HEK293 (cell line): ENCODE results near the gene GALNS.
A peak's percentile ranks its signal among the peaks of the same experiment; 100 is the strongest.

Source experiments
- CTCF ChIA-PET: fragments of 350-600 bp; formaldehyde crosslinking; extraction: SDS; loops from one replicate; lab custom pipeline; 2021; ENCODE audit warnings: antibody characterized with exemption; lab: Yijun Ruan, JAX
- POLR2A ChIA-PET: fragments of 300-600 bp; formaldehyde crosslinking; extraction: SDS; loops from one replicate; lab custom pipeline; 2020; ENCODE audit warnings: antibody characterized with exemption, inconsistent platforms; lab: Yijun Ruan, JAX
- H3K27ac ChIP-seq: fragments of 200-500 bp; sonication (Bioruptor generic); 2 replicates; pipeline ENCODE4 v1.5.1; 2014; ENCODE audit warnings: low read depth, low read length, control low read depth, inconsistent platforms; ENCODE audit errors: extremely low read depth
- H3K36me3 ChIP-seq, 2 experiments: fragments of 200-500 bp in 1 of 2; sonication (Bioruptor generic) in 1 of 2; 1 replicate in 1 of 2; 2 replicates in 1 of 2; pipeline ENCODE4 v1.5.1; 2014 to 2017; ENCODE audit warnings: inconsistent platforms in 2 of 2, low read length in 2 of 2; ENCODE audit not compliant: control insufficient read depth in 2 of 2, insufficient read depth in 1 of 2
- H3K4me1 ChIP-seq: fragments of 200-500 bp; sonication (Bioruptor generic); 2 replicates; pipeline ENCODE4 v1.5.1; 2014; ENCODE audit warnings: mild to moderate bottlenecking, low read length, inconsistent platforms; ENCODE audit not compliant: control insufficient read depth, insufficient read depth
- H3K4me3 ChIP-seq: 2 replicates; pipeline ENCODE4 v1.5.1; 2011; ENCODE audit warnings: low read depth, mild to moderate bottlenecking, control low read depth, low read length, moderate library complexity
- H3K9me3 ChIP-seq: fragments of 200-500 bp; sonication (Bioruptor generic); 2 replicates; pipeline ENCODE4 v1.5.1; 2014; ENCODE audit warnings: low read depth, low read length, inconsistent platforms; ENCODE audit not compliant: control insufficient read depth, insufficient read depth
- CTCF ChIP-seq: fragments of 450-650 bp; formaldehyde crosslinking; IDR thresholded peaks from 2 replicates; pipeline ENCODE4 v1.5.1; 2016; ENCODE audit warnings: missing biosample characterization, missing genetic modification characterization
- EGR2 ChIP-seq: fragments of 450-650 bp; formaldehyde crosslinking; IDR thresholded peaks from 2 replicates; pipeline ENCODE4 v1.5.1; 2016; ENCODE audit warnings: low read depth, missing biosample characterization, missing genetic modification characterization
- ELK4 ChIP-seq: IDR thresholded peaks from 2 replicates; pipeline ENCODE4 v1.6.1; 2011; ENCODE audit warnings: mild to moderate bottlenecking, low read depth, low read length, borderline replicate concordance
- INSM2 ChIP-seq: fragments of 450-650 bp; formaldehyde crosslinking; IDR thresholded peaks from 2 replicates; pipeline ENCODE4 v1.5.1; 2016; ENCODE audit warnings: missing biosample characterization, missing genetic modification characterization
- ZBTB17 ChIP-seq: fragments of 450-650 bp; formaldehyde crosslinking; IDR thresholded peaks from 2 replicates; pipeline ENCODE4 v1.5.1; 2016; ENCODE audit warnings: missing biosample characterization, missing genetic modification characterization
- ZBTB48 ChIP-seq: fragments of 450-650 bp; formaldehyde crosslinking; IDR thresholded peaks from 2 replicates; pipeline ENCODE4 v1.5.1; 2016; ENCODE audit warnings: missing biosample characterization, missing genetic modification characterization
- ZFHX2 ChIP-seq: fragments of 450-650 bp; formaldehyde crosslinking; conservative IDR thresholded peaks from 2 replicates; pipeline ENCODE4 v1.5.1; 2016; ENCODE audit warnings: missing biosample characterization, missing genetic modification characterization
- ZIC2 ChIP-seq: fragments of 450-650 bp; formaldehyde crosslinking; IDR thresholded peaks from 2 replicates; pipeline ENCODE4 v1.5.1; 2016; ENCODE audit warnings: missing biosample characterization, missing genetic modification characterization
- ZNF155 ChIP-seq: fragments of 450-650 bp; formaldehyde crosslinking; IDR thresholded peaks from 2 replicates; pipeline ENCODE4 v1.5.1; 2016; ENCODE audit warnings: missing biosample characterization, missing genetic modification characterization
- ZNF521 ChIP-seq: fragments of 450-650 bp; formaldehyde crosslinking; IDR thresholded peaks from 2 replicates; pipeline ENCODE4 v1.5.1; 2017; ENCODE audit warnings: missing biosample characterization, mild to moderate bottlenecking, missing genetic modification characterization
- ZNF548 ChIP-seq: fragments of 450-650 bp; formaldehyde crosslinking; IDR thresholded peaks from 2 replicates; pipeline ENCODE4 v1.5.1; 2016; ENCODE audit warnings: missing biosample characterization, missing genetic modification characterization
- ZNF580 ChIP-seq: fragments of 450-650 bp; formaldehyde crosslinking; IDR thresholded peaks from 2 replicates; pipeline ENCODE4 v1.5.1; 2016; ENCODE audit warnings: missing biosample characterization, missing genetic modification characterization
- ZNF600 ChIP-seq: fragments of 450-650 bp; formaldehyde crosslinking; IDR thresholded peaks from 2 replicates; pipeline ENCODE4 v1.5.1; 2016; ENCODE audit warnings: missing biosample characterization, missing genetic modification characterization
- ZNF621 ChIP-seq: fragments of 450-650 bp; formaldehyde crosslinking; IDR thresholded peaks from 2 replicates; pipeline ENCODE4 v1.5.1; 2017; ENCODE audit warnings: missing biosample characterization, missing genetic modification characterization
- ZNF664 ChIP-seq: fragments of 450-650 bp; formaldehyde crosslinking; IDR thresholded peaks from 2 replicates; pipeline ENCODE4 v1.5.1; 2016; ENCODE audit warnings: missing biosample characterization, missing genetic modification characterization
- ZNF791 ChIP-seq: fragments of 450-650 bp; formaldehyde crosslinking; IDR thresholded peaks from 2 replicates; pipeline ENCODE4 v1.5.1; 2016; ENCODE audit warnings: missing biosample characterization, missing genetic modification characterization
- ZNF843 ChIP-seq: fragments of 450-650 bp; formaldehyde crosslinking; IDR thresholded peaks from 2 replicates; pipeline ENCODE4 v1.5.1; 2016; ENCODE audit warnings: missing biosample characterization, missing genetic modification characterization
- ZSCAN4 ChIP-seq: fragments of 450-650 bp; formaldehyde crosslinking; IDR thresholded peaks from 2 replicates; pipeline ENCODE4 v1.5.1; 2017; ENCODE audit warnings: missing biosample characterization, missing genetic modification characterization
- ZXDB ChIP-seq: fragments of 450-650 bp; formaldehyde crosslinking; IDR thresholded peaks from 2 replicates; pipeline ENCODE4 v1.5.1; 2016; ENCODE audit warnings: missing biosample characterization, missing genetic modification characterization

Gene GALNS

GRCh38 chr16:88805340-88805715, 51.4 kb downstream of the GALNS start:
- no peak for TF ChIP-seq ZNF155 (tag by site-specific recombination)
- no peak for TF ChIP-seq ZIC2 (tag by site-specific recombination)
- no peak for TF ChIP-seq ZNF580 (tag by site-specific recombination)
- no peak for TF ChIP-seq ZNF621 (tag by site-specific recombination)
- TF ChIP-seq ZFHX2 (tag by site-specific recombination) = peak; percentile 68
- no peak for TF ChIP-seq ZBTB48 (tag by site-specific recombination)
- no peak for TF ChIP-seq ZNF521 (tag by site-specific recombination)
- TF ChIP-seq ZSCAN4 (tag by site-specific recombination) = no peak
- no peak for TF ChIP-seq ELK4
- TF ChIP-seq ZNF791 (tag by site-specific recombination) = no peak
- peak; percentile 63 for TF ChIP-seq ZNF600 (tag by site-specific recombination)
- no peak for TF ChIP-seq INSM2 (tag by site-specific recombination)
- no peak for TF ChIP-seq ZNF548 (tag by site-specific recombination)
- TF ChIP-seq CTCF (tag by site-specific recombination) = no peak
- no peak for TF ChIP-seq ZNF843 (tag by site-specific recombination)
- TF ChIP-seq EGR2 (tag by site-specific recombination) = peak; percentile 66
- no peak for TF ChIP-seq ZNF664
- TF ChIP-seq ZXDB = no peak
- TF ChIP-seq ZBTB17 (tag by site-specific recombination) = no peak
- Histone ChIP-seq H3K9me3 (no peaks in the 10 kb centered on the region), H3K4me3 (peak overlapping the region; percentile 77), H3K36me3 (peaks cover 0 to 66% of the 10 kb centered on the region in 2 experiments; a peak in 1 of 3 replicates), H3K4me1 (peaks cover 3% of the 10 kb centered on the region; the same call in 1 of the 2 replicates), H3K27ac (peak overlapping the region; percentile 91)
- CTCF ChIA-PET = interaction anchor here (0.6 to 0.8 kb wide), 3 partner anchors 36 to 68 kb away, joined by 3 read pairs; no protein-coding TSS in a partner anchor
- POLR2A ChIA-PET = interaction anchor here (1.4 kb wide), 1 partner anchor 20 kb away, joined by 4 read pairs; the partner anchor contains the start of gene PIEZO1
